Measurements from ENCODE around the gene SPATA12. TPM values are rescaled to one million over a fixed set of nuclear protein-coding genes. Genes with fewer than 3 reads are reported as not detected.

The SPATA12 gene
- polyA plus RNA-seq, 1 experiment: not detected

GRCh38 chr3:57091521-57092273 lies 31.2 kb downstream of the SPATA12 start:
- TF ChIP-seq, protein P1, sequence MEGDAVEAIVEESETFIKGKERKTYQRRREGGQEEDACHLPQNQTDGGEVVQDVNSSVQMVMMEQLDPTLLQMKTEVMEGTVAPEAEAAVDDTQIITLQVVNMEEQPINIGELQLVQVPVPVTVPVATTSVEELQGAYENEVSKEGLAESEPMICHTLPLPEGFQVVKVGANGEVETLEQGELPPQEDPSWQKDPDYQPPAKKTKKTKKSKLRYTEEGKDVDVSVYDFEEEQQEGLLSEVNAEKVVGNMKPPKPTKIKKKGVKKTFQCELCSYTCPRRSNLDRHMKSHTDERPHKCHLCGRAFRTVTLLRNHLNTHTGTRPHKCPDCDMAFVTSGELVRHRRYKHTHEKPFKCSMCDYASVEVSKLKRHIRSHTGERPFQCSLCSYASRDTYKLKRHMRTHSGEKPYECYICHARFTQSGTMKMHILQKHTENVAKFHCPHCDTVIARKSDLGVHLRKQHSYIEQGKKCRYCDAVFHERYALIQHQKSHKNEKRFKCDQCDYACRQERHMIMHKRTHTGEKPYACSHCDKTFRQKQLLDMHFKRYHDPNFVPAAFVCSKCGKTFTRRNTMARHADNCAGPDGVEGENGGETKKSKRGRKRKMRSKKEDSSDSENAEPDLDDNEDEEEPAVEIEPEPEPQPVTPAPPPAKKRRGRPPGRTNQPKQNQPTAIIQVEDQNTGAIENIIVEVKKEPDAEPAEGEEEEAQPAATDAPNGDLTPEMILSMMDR (IDR thresholded peaks at IDR 0.05; ENCODE audit: insufficient read depth, low read depth, low read length): no peak
- Histone ChIP-seq H3K27me3 (ENCODE audit: control insufficient read depth, insufficient read depth, low read length) (peaks cover 8% of the 10 kb centered on the region), H3K4me3 (ENCODE audit: low read depth, low read length) (no peak overlapping the region), H3K36me3 (ENCODE audit: control insufficient read depth, insufficient read depth, low read length) (no peaks in the 10 kb centered on the region)
- ChIA-PET CTCF (interaction anchor here (0.6 to 2.9 kb wide), 5 partner anchors 8 to 96 kb away, joined by 3 to 10 read pairs (median 4); no protein-coding TSS in a partner anchor), POLR2A (no interaction called here)
- peak; percentile 18 for DNase-seq (ENCODE audit: low read depth)

- ChIA-PET CTCF (interaction anchor here (0.6 to 1.5 kb wide), 4 partner anchors 12 to 304 kb away, joined by 3 to 7 read pairs (median 3); no protein-coding TSS in a partner anchor), POLR2A (no interaction called here)
- Histone ChIP-seq H3K36me3 (ENCODE audit: control insufficient read depth, insufficient read depth, low read length) (no peaks in the 10 kb centered on the region), H3K27me3 (ENCODE audit: control insufficient read depth, insufficient read depth, low read length) (peaks cover 3% of the 10 kb centered on the region), H3K4me3 (ENCODE audit: low read depth, low read length) (no peak overlapping the region)
- DNase-seq (ENCODE audit: low read depth): no peak
- TF ChIP-seq, protein P1 (IDR thresholded peaks at IDR 0.05; ENCODE audit: insufficient read depth, low read depth, low read length): no peak
Measured at GRCh38 chr3:57093489-57093888, 33.0 kb downstream of the SPATA12 start.

DNA sequence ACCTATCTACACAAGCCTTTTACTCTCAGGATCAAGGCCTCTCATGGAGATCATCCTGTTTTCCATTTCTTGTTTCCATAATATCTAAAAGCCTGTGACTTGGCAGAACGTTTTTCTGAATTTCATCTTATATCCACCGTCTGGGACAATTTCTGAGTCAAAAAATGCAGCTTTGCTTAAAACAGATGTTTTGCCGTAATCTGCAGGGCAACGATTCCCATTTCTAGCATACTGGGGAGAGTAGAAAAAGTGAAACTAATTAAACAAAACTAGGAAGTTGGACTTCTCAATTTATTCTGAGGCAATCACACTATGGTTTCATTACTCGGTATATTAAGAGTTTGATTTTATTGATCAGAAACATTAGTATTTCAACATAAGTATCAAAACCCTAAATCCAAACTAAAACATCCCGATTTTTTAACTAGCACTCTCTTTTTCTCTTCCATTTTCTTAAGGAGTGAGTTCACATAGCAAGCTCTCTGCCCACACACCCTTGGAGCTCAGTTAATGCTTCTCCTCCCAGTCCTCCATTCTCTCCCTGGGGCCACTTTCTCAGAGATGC lies 33.6 kb downstream of the SPATA12 start:
- peaks cover 2% of the 10 kb centered on the region for H3K27me3 ChIP-seq (ENCODE audit: control insufficient read depth, insufficient read depth, low read length)
- H3K4me3 ChIP-seq (ENCODE audit: low read depth, low read length): no peak overlapping the region
- DNase-seq (ENCODE audit: low read depth): no peak
- no peaks in the 10 kb centered on the region for H3K36me3 ChIP-seq (ENCODE audit: control insufficient read depth, insufficient read depth, low read length)
- TF ChIP-seq, protein P1 (IDR thresholded peaks at IDR 0.05; ENCODE audit: insufficient read depth, low read depth, low read length): no peak
- ChIA-PET CTCF (interaction anchor here (0.5 to 1.5 kb wide), 5 partner anchors 12 to 303 kb away, joined by 3 to 7 read pairs (median 3); no protein-coding TSS in a partner anchor), POLR2A (no interaction called here)

GRCh38 chr3:57094575-57094974 lies 34.1 kb downstream of the SPATA12 start:
- DNase-seq (ENCODE audit: low read depth): no peak
- ChIA-PET POLR2A (no interaction called here), CTCF (interaction anchor here (0.5 to 1.5 kb wide), 4 partner anchors 11 to 303 kb away, joined by 3 to 7 read pairs (median 3); no protein-coding TSS in a partner anchor)
- Histone ChIP-seq H3K4me3 (ENCODE audit: low read depth, low read length) (no peak overlapping the region), H3K36me3 (ENCODE audit: control insufficient read depth, insufficient read depth, low read length) (no peaks in the 10 kb centered on the region), H3K27me3 (ENCODE audit: control insufficient read depth, insufficient read depth, low read length) (peaks cover 2% of the 10 kb centered on the region)
- TF ChIP-seq, protein P1 (IDR thresholded peaks at IDR 0.05; ENCODE audit: insufficient read depth, low read depth, low read length): no peak

- H3K27me3 ChIP-seq (ENCODE audit: control insufficient read depth, insufficient read depth, low read length): peaks cover 2% of the 10 kb centered on the region
- POLR2A ChIA-PET: no interaction called here
- DNase-seq (ENCODE audit: low read depth): no peak
- H3K4me3 ChIP-seq (ENCODE audit: low read depth, low read length): no peak overlapping the region
- no peaks in the 10 kb centered on the region for H3K36me3 ChIP-seq (ENCODE audit: control insufficient read depth, insufficient read depth, low read length)
- CTCF ChIA-PET: interaction anchor here (0.7 to 0.9 kb wide), 2 partner anchors 36 to 128 kb away, joined by 3 to 4 read pairs; no protein-coding TSS in a partner anchor
- TF ChIP-seq, protein P1 (IDR thresholded peaks at IDR 0.05; ENCODE audit: insufficient read depth, low read depth, low read length): no peak
Measured at GRCh38 chr3:57095363-57095762, 34.9 kb downstream of the SPATA12 start.

All from BJ (cell line).